Esophagus (tissue), 2 donors: ENCODE measurements around the gene SDSL. TPM values are rescaled to one million over a fixed set of nuclear protein-coding genes. Genes with fewer than 3 reads are reported as not detected.

Source experiments
- H3K27ac ChIP-seq, 2 donors: one replicate each; pipeline ENCODE4 v1.5.1; 2013; ENCODE audit warnings: low read depth in 2 of 2, mild to moderate bottlenecking in 2 of 2, inconsistent platforms in 1 of 2, low read length in 1 of 2, moderate library complexity in 1 of 2
- H3K27me3 ChIP-seq, 2 donors: one replicate each; pipeline ENCODE4 v1.6.1; 2013; ENCODE audit warnings: low read length in 2 of 2, control low read depth in 1 of 2, mild to moderate bottlenecking in 1 of 2; ENCODE audit not compliant: insufficient read depth in 2 of 2, control insufficient read depth in 1 of 2
- H3K36me3 ChIP-seq, 2 donors: one replicate each; pipeline ENCODE4 v1.6.1; 2013; ENCODE audit warnings: low read length in 1 of 2; ENCODE audit not compliant: control insufficient read depth in 2 of 2, insufficient read depth in 2 of 2
- H3K4me1 ChIP-seq, 2 donors: one replicate each; pipeline ENCODE4 v1.6.1; 2013; ENCODE audit warnings: low read length in 1 of 2; ENCODE audit not compliant: control insufficient read depth in 2 of 2, insufficient read depth in 2 of 2
- H3K4me3 ChIP-seq, 2 donors: one replicate each; pipeline ENCODE4 v1.5.1; 2013; ENCODE audit warnings: low read length in 2 of 2, mild to moderate bottlenecking in 2 of 2, low read depth in 1 of 2, moderate library complexity in 1 of 2
- H3K9me3 ChIP-seq, 2 donors: one replicate each; pipeline ENCODE4 v1.6.1; 2013; ENCODE audit warnings: mild to moderate bottlenecking in 2 of 2, low read depth in 1 of 2, low read length in 1 of 2, moderate library complexity in 1 of 2; ENCODE audit not compliant: control insufficient read depth in 2 of 2, insufficient read depth in 1 of 2
- WGBS, 2 donors: extraction: QIAGEN DNeasy Blood & Tissue Kit; methylation state at CpG; one replicate each; pipeline ENCODE4 v1.1.7; 2013; 5-methylcytosine and 5-hydroxymethylcytosine counted together
- polyA plus RNA-seq, 2 donors: library from polyadenylated mRNA; stranded (reverse); fragments of 200-250 nt; gene quantifications; one replicate each; pipeline ENCODE4 v1.2.3, GENCODE V29; 2013
- donor health status: healthy with polysubstance abuse.
- donor health status: Bipolar disorder and iron deficiency.

Gene SDSL
- polyA plus RNA-seq, 2 donors = 0.65 to 1.3 TPM

DNA sequence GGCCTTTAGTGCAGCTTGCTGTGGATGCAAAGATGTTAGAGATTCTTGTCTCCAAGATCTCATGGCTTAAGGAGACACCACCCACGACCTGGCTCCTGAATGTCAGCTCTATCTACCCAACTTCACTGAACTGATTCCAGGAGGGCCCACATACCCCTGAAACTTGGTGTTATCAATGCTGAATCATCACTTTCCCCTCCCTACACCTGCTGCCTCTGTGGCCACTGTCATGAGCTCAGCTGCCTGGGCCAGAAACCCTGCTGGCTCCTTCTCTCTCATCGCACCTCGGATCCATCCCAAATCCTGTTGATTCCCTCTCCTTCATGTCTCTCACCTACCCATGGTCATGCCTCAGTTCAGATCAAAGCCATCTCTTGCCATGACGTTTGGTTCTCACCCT is 64.5 kb downstream of the SDSL start:
- Histone ChIP-seq H3K4me1 (no peaks in the 10 kb centered on the region), H3K4me3 (no peak overlapping the region), H3K9me3 (no peaks in the 10 kb centered on the region), H3K27ac (no peak overlapping the region), H3K36me3 (no peaks in the 10 kb centered on the region), H3K27me3 (no peaks in the 10 kb centered on the region)
- 21 to 35% methylated on average over 4 of the region's 4 CpGs for WGBS, 2 donors

Other genes starting within 250 kb of the SDSL start
- 10 to 100 TPM; 34.3 to 49.1 TPM for gene DDX54, start 236.9 kb upstream of the SDSL start, polyA plus RNA-seq
- 10 to 100 TPM in 1 of 2 donors, 1 to 10 TPM in 1; 6.8 to 14.6 TPM for gene RITA1, start 236.7 kb upstream of the SDSL start, polyA plus RNA-seq
- gene TPCN1, start 200.9 kb upstream of the SDSL start, polyA plus RNA-seq = 10 to 100 TPM; 30.9 to 57.6 TPM
- gene SLC8B1, start 87.3 kb upstream of the SDSL start, polyA plus RNA-seq = 10 to 100 TPM; 17.2 to 19.3 TPM
- gene PLBD2, start 63.8 kb upstream of the SDSL start, polyA plus RNA-seq = 1 to 10 TPM; 6.5 to 7.2 TPM
- gene SDS, start 18.5 kb upstream of the SDSL start, polyA plus RNA-seq = under 1 TPM in 1 of 2 donors, not detected in 1; 0.09 TPM
- gene LHX5, start 49.5 kb downstream of the SDSL start, polyA plus RNA-seq = not detected